Naive B cell (primary cell): ENCODE data around the gene STK10. TPM values are rescaled to one million over a fixed set of nuclear protein-coding genes. Genes with fewer than 3 reads are reported as not detected.

Experiments used
- ATAC-seq, 2 donors: fragments of 150-1000 bp; cut with Tn5 transposase; 2 replicates each; pipeline ENCODE4 v1.10.0; 2021; ENCODE audit warnings: low read depth in 2 of 2, mild to moderate bottlenecking in 2 of 2, moderate library complexity in 2 of 2
- DNase-seq: peaks from one replicate; pipeline ENCODE4 v3.0.0; 2022
- H3K27ac Mint-ChIP-seq, 6 donors: one replicate each; pipeline ENCODE4 v1.8.0; 2020 to 2022; ENCODE audit warnings: mild to moderate bottlenecking in 6 of 6, mixed read lengths in 6 of 6, moderate library complexity in 5 of 6, inconsistent platforms in 2 of 6
- H3K27me3 Mint-ChIP-seq, 3 donors: one replicate each; pipeline ENCODE4 v1.8.0; 2021 to 2022; ENCODE audit warnings: mixed read lengths in 3 of 3, mild to moderate bottlenecking in 1 of 3
- H3K36me3 Mint-ChIP-seq, 2 donors: one replicate each; pipeline ENCODE4 v1.8.0; 2020 to 2022; ENCODE audit warnings: mixed read lengths in 2 of 2, inconsistent platforms in 1 of 2, mild to moderate bottlenecking in 1 of 2
- H3K4me1 Mint-ChIP-seq, 3 donors: one replicate each; pipeline ENCODE4 v1.8.0; 2020 to 2022; ENCODE audit warnings: mixed read lengths in 3 of 3, inconsistent platforms in 1 of 3, mild to moderate bottlenecking in 1 of 3, moderate library complexity in 1 of 3
- H3K4me3 Mint-ChIP-seq, 8 donors: one replicate each; pipeline ENCODE4 v1.8.0; 2020 to 2022; ENCODE audit warnings: mild to moderate bottlenecking in 8 of 8, mixed read lengths in 8 of 8, moderate library complexity in 8 of 8, inconsistent platforms in 2 of 8
- H3K9me3 Mint-ChIP-seq, 7 donors: one replicate each; pipeline ENCODE4 v1.8.0; 2020 to 2022; ENCODE audit warnings: mixed read lengths in 7 of 7, mild to moderate bottlenecking in 5 of 7, inconsistent platforms in 2 of 7, moderate library complexity in 1 of 7
- polyA plus RNA-seq, 6 donors: library from polyadenylated mRNA; unstranded; fragments of 300-500 nt; fragmentation: Illumina TruSeq; gene quantifications; one replicate each; pipeline ENCODE4 v1.2.3, GENCODE V29; 2021; ENCODE audit warnings: low read depth in 6 of 6

STK10 gene
- polyA plus RNA-seq, 6 donors from 2014 or later, result 12.2 to 73.3 (median 36.3) TPM

DNA sequence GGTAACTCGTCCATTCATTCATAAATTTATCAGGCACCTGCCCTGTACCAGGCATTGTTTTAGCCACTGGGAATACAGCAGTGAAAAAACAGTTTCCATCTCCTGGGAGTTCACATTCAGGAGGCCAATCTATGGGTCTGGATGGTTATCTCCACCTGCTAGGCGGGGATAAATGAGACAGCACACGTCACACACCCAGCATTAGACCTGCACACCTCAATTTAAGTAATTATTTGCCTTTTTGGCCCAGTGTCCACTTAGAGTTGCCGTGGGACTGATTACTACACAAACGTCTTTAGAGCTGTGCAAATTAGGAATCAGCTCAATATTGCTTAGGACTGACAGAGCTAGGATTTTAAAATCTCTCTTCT is 46.1 kb downstream of the STK10 start:
- H3K36me3 Mint-ChIP-seq, result peaks cover 0 to 3% of the 10 kb centered on the region in 2 donors
- no peaks in the 10 kb centered on the region for H3K27me3 Mint-ChIP-seq
- H3K9me3 Mint-ChIP-seq, result no peaks in the 10 kb centered on the region
- H3K27ac Mint-ChIP-seq, result peak overlapping the region in 4 of 6 donors; percentile 53 to 65 (median 60)
- DNase-seq (no peak), ATAC-seq (no peak)
- H3K4me3 Mint-ChIP-seq, result peak overlapping the region in 1 of 8 donors; percentile 40
- H3K4me1 Mint-ChIP-seq, result peaks cover 51 to 78% (median 69%) of the 10 kb centered on the region in 3 donors

DNA sequence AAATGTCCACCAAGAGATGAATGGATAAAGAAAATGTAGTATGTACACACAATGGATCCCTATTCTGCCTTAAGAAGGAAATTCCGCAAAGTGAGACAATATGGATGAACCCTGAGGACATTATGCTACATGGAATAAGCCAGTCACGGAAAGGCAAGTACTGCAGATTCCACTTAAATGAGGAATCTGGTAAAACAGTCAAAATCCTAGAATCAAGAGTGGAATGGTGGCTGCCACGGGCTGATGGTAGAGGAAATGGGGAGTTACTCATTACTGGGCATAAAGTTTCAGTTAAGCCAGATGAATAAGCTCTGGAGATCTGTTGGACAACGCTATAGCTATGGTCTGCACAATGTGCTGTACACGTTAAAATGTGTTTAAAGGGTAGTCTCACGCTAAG is 47.2 kb downstream of the STK10 start:
- ATAC-seq, result no peak
- H3K4me3 Mint-ChIP-seq, result peak overlapping the region in 1 of 8 donors; percentile 8
- DNase-seq, result no peak
- H3K9me3 Mint-ChIP-seq, result no peaks in the 10 kb centered on the region
- H3K4me1 Mint-ChIP-seq, result peaks cover 45 to 69% (median 67%) of the 10 kb centered on the region in 3 donors
- peak overlapping the region in 5 of 6 donors; percentile 28 to 85 (median 73) for H3K27ac Mint-ChIP-seq
- no peaks in the 10 kb centered on the region for H3K27me3 Mint-ChIP-seq
- H3K36me3 Mint-ChIP-seq, result no peaks in the 10 kb centered on the region

DNA sequence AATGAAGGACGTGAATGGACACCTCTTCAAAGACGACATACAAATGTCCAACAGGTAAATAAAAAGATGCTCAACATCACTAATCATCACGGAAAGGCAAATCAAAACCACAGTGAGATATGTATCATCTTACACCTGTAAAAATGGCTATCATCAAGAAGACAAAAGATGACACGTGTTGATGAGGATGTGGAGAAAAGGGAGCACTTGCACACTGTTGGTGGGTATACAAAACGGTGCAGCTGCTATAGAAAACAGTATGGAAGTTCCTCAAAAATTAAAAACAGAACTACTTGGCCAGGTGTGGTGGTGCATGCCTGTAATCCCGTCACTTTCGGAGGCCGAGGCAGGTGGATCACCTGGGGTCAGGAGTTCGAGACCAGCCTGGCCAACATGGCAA is 47.9 kb downstream of the STK10 start:
- H3K36me3 Mint-ChIP-seq, result no peaks in the 10 kb centered on the region
- no peaks in the 10 kb centered on the region for H3K27me3 Mint-ChIP-seq
- H3K27ac Mint-ChIP-seq, result peak overlapping the region; percentile 5 to 86 (median 80)
- H3K4me1 Mint-ChIP-seq, result peaks cover 44 to 74% (median 62%) of the 10 kb centered on the region in 3 donors
- peak; percentile 60 to 61 for ATAC-seq
- H3K9me3 Mint-ChIP-seq, result no peaks in the 10 kb centered on the region
- H3K4me3 Mint-ChIP-seq, result no peak overlapping the region
- DNase-seq, result no peak

DNA sequence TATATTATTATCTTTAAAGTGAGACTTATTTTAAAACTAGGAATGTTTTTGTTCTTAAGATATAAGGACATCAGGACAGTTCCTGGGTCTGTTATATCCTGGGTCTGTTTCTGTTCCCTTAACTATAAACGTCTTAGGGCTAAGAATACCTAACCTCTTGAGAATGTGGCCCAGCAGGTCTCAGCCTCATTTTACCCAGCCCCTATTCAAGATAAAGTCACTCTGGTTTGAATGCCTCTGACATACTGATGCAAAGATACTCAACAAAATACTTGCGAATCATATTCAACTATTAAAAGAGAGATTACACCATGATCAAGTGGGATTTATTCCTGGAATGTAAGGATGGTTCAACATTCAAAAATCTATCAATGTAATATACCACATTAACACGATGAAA is 51.0 kb downstream of the STK10 start:
- Mint-ChIP-seq H3K4me1 (peaks cover 43 to 73% (median 52%) of the 10 kb centered on the region in 3 donors), H3K27ac (peak overlapping the region in 2 of 6 donors; percentile 44 to 72), H3K4me3 (no peak overlapping the region), H3K36me3 (peaks cover 8 to 10% of the 10 kb centered on the region in 2 donors), H3K9me3 (no peaks in the 10 kb centered on the region), H3K27me3 (no peaks in the 10 kb centered on the region)
- no peak for ATAC-seq
- DNase-seq, result no peak

DNA sequence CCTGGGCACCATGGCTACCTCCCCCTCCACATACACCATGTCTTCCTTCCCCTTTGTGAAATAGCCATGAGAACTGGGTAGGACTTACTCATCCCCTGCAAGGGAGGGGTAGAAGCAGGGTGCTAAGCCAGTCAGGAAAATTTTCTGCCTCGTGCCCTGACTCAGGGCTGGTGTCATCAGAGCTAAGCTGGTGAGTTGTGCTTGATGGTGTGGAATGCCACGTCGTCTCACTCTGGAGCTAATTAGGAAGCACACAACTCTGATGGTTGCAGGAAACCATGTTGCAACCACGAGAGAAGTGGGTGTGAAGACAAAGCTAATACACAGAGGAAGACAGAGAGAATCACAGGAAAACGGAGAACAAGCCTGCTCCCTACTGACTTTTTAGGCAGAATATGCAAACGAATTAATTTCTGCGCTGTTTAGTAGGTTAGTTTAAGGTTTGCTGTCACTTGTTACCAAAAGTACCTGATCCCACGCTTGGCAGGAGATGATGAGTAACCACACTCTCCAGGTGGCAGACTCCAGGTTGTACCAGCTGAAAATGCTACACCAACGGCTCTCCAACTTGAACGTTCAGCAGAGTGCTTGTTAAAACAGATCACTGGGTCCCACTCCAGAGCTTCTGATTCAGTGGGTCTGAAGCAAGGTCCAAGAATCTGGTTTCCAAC is 54.5 kb downstream of the STK10 start:
- Mint-ChIP-seq H3K4me1 (peaks cover 40 to 67% (median 42%) of the 10 kb centered on the region in 3 donors), H3K4me3 (peak overlapping the region in 1 of 8 donors; percentile 56), H3K9me3 (no peaks in the 10 kb centered on the region), H3K27me3 (no peaks in the 10 kb centered on the region), H3K27ac (peak overlapping the region in 5 of 6 donors; percentile 47 to 97 (median 60)), H3K36me3 (peaks cover 8 to 10% of the 10 kb centered on the region in 2 donors)
- DNase-seq (no peak), ATAC-seq (peak in 1 of 2 donors; percentile 25)

DNA sequence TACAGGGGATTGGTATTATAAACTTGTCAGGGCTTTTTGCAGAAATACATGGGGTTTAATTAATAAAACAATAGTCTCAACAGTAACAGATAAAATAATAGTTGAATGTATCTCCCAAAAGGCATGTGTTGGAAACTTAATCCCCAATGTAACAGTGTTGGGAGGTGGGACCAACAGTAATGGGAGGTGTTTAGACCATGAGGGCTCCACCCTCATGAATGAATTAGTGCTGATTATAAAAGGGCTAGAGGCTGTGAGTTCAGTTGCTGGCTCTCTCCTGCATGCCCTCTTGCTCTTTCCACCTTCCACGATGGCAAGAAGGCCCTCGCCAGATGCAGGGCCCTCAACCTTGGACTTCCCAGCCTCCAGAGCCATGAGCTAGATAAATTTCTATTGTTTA is 56.3 kb downstream of the STK10 start:
- Mint-ChIP-seq H3K27me3 (no peaks in the 10 kb centered on the region), H3K4me1 (peaks cover 37 to 68% (median 51%) of the 10 kb centered on the region in 3 donors), H3K9me3 (no peaks in the 10 kb centered on the region), H3K27ac (peak overlapping the region in 2 of 6 donors; percentile 29 to 51), H3K36me3 (peaks cover 8 to 10% of the 10 kb centered on the region in 2 donors), H3K4me3 (no peak overlapping the region)
- no peak for ATAC-seq
- DNase-seq, result no peak

DNA sequence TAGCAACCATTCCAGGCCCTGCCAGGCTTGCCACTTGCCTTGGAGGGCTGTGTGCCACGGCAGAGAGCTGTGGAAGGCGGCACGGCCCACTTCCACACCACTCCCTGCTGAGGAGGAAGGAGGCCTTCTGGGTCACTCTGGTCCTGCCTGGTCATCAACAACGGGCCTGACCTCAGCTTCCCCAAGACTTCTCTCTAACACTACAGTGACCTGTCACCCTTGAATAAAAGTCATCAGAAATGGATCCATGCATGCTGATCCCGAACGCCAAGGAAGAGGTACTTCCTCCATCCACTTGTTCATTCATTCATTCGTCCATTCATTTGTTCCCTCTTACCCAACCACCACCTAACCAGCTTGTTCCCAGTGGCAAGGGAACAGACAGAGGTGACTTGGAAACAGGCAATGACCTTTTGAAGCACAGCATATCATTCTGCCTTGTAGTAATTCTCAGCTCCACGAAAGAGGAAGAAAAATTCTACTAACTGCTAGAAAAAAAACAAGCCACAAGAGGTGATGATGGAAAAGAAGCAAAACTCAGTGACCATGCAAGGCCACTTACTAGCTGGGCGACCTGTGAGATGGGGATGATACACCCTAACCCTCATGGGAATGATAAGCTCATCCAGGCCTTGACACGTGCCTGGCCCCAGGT is 58.6 kb downstream of the STK10 start:
- no peak for ATAC-seq
- peak overlapping the region in 1 of 8 donors; percentile 17 for H3K4me3 Mint-ChIP-seq

DNA sequence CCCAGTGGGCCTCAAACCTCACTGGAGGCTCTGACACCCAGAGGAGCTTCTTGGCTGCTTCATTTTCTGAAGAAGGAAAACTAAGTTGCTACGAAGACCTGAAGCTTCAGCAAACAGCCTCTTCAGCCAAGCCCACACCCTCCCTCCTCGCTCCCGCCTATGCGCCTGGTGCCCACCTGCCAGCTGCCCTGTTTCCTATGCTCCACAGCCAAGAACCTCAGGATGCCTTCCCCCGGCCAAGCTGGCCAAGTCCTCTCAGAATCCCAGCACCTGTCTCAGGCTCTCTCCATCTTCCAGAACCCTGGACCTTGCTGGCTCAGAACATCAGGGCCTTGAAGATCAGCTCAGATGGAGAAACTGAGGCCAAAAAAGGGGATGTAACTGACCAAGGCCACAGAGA is 60.4 kb downstream of the STK10 start:
- Mint-ChIP-seq H3K9me3 (no peaks in the 10 kb centered on the region), H3K4me1 (peaks cover 25 to 58% (median 50%) of the 10 kb centered on the region in 3 donors), H3K36me3 (peaks cover under 1 to 15% of the 10 kb centered on the region in 2 donors), H3K4me3 (no peak overlapping the region), H3K27me3 (no peaks in the 10 kb centered on the region), H3K27ac (peak overlapping the region in 1 of 6 donors; percentile 69)
- no peak for ATAC-seq
- no peak for DNase-seq

More for the DNA sequence above, 58.6 kb downstream of the STK10 start:
- H3K27me3 Mint-ChIP-seq, result no peaks in the 10 kb centered on the region
- DNase-seq, result no peak
- H3K36me3 Mint-ChIP-seq, result peaks cover 10 to 16% of the 10 kb centered on the region in 2 donors
- peaks cover 34 to 58% (median 53%) of the 10 kb centered on the region in 3 donors for H3K4me1 Mint-ChIP-seq
- H3K27ac Mint-ChIP-seq, result peak overlapping the region in 3 of 6 donors; percentile 21 to 90 (median 30)
- H3K9me3 Mint-ChIP-seq, result no peaks in the 10 kb centered on the region

DNA sequence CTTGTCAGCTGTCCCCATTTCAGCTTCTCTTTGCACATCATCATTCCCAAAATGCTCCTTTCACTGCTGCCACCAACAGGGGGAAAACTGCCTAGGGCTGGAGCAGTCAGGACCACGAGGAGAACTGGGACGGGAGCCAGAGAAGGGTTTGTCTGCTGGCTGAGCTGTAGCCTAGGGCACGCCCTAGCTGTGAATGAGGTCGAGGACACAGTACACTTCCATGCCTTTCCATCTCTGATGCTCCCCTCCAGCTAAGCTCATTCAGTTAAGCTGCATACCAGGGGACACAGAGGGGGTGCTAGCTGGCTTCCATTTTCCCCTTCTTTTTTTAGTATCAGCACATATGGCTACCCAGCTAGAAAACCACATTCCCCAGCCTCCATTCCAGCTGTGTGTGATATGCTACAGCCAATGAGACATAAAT is 64.7 kb downstream of the STK10 start:
- no peak overlapping the region for H3K4me3 Mint-ChIP-seq
- H3K9me3 Mint-ChIP-seq, result no peaks in the 10 kb centered on the region
- H3K36me3 Mint-ChIP-seq, result peaks cover 0 to 16% of the 10 kb centered on the region in 2 donors
- no peaks in the 10 kb centered on the region for H3K27me3 Mint-ChIP-seq
- ATAC-seq (no peak), DNase-seq (no peak)
- H3K27ac Mint-ChIP-seq, result peak overlapping the region in 2 of 6 donors; percentile 32 to 50
- H3K4me1 Mint-ChIP-seq, result peaks cover 10 to 41% (median 38%) of the 10 kb centered on the region in 3 donors

DNA sequence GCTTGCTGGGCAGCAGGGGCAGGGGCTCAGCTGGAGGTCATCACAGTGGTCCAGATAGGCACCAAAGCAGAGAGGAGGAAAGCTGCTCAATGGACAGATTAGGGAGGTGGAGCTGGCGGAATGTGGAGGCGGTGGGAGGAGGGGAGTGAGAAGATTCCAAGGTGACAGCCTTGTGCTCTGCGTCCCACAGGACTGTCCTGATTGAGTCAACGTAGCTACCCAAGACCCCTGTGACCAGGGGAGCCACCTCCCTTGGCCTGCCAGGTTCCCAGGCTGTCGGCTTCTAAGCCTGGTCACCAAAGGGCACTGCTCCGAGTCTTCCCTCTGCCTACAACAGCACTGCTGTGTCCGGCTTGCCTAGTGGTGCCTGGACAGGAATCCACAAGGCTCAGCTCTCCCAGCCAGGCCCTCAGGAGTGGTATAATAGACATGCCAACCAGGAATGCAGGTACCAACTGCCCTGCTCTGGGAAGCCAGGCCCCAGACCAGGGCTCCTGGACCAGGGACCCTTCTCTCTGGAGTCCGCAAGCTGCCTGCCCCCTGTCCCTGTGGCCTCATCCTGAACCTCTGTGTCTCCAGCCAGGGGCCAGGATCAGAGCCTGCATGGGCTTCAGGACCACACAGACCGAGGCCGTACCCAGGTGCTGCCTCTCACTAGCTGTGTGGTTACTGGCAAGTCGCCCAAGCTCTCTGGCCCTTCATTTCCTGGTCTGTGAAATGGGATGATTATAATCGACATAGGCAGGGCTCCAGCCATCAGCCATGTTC is 67.9 kb downstream of the STK10 start:
- H3K27me3 Mint-ChIP-seq, result no peaks in the 10 kb centered on the region
- peaks cover 20 to 46% (median 44%) of the 10 kb centered on the region in 3 donors for H3K4me1 Mint-ChIP-seq
- H3K27ac Mint-ChIP-seq, result peak overlapping the region in 5 of 6 donors; percentile 5 to 70 (median 54)
- DNase-seq (no peak), ATAC-seq (no peak)
- no peaks in the 10 kb centered on the region for H3K9me3 Mint-ChIP-seq
- peaks cover under 1 to 15% of the 10 kb centered on the region in 2 donors for H3K36me3 Mint-ChIP-seq
- H3K4me3 Mint-ChIP-seq, result no peak overlapping the region

DNA sequence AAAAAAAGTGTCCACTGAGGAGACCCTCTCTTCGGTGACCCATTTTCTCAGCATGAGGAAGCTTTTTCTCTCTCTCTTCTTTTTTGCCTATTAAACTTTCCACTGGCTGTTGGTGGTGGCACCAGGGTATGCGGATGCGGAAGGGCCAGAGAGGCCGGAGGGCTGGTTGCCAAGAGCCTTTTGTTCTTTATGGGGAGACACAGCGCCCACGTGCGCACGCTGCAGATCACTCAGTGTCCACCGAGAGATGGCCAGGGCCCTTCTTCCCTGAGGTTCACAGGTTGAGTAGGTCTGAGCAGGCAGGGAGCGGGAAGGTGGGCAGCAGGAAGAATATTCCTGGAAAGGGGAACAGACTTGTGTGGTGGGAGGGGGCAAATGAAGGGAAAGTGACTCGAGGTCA is 69.1 kb downstream of the STK10 start:
- ATAC-seq, result no peak

DNA sequence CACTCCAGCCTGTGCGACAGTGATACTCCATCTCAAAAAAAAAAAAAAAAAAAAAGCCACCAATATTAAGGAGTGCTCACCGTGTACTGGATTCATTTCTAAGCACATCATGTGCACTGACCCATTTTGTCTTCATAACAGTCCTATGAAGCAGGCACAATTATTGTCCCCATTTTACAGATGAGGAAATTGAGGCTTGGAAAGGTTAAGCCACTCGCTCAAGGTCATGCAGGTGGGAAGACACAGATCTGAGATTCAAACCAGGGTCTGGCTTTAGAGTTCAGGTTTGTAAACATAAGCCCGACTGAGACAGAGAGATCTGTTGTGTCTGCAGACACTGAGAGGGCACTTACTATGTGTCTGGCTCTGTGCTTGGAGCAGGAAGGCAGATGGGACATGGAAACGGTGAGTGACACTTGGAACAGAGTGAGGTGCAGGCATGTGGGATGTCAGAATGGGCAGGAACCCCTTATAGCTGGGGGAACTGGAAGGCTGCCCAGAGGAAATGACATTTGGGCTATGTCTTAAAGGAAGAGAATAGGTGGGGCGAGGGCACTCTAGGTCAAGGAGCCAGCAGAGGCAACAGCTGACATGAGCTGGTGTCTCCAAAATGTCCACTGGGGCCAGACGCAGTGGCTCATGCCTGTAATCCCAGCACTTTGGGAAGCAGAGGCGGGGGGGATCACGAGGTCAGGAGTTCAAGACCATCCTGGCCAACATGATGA is 69.9 kb downstream of the STK10 start:
- Mint-ChIP-seq H3K27ac (peak overlapping the region in 5 of 6 donors; percentile 61 to 93 (median 90)), H3K27me3 (no peaks in the 10 kb centered on the region), H3K4me3 (peak overlapping the region in 1 of 8 donors; percentile 29), H3K36me3 (peaks cover 8 to 10% of the 10 kb centered on the region in 2 donors), H3K4me1 (peaks cover 29 to 49% (median 42%) of the 10 kb centered on the region in 3 donors), H3K9me3 (peaks cover 0 to 4% (median 0%) of the 10 kb centered on the region in 7 donors)
- DNase-seq (no peak), ATAC-seq (no peak)

More for the DNA sequence above, 69.1 kb downstream of the STK10 start:
- H3K27ac Mint-ChIP-seq, result peak overlapping the region in 5 of 6 donors; percentile 3 to 82 (median 61)
- H3K27me3 Mint-ChIP-seq, result no peaks in the 10 kb centered on the region
- H3K4me1 Mint-ChIP-seq, result peaks cover 24 to 49% (median 42%) of the 10 kb centered on the region in 3 donors
- DNase-seq, result no peak
- peaks cover 0 to 4% (median 0%) of the 10 kb centered on the region in 7 donors for H3K9me3 Mint-ChIP-seq
- H3K4me3 Mint-ChIP-seq, result peak overlapping the region in 1 of 8 donors; percentile 29
- H3K36me3 Mint-ChIP-seq, result peaks cover 8 to 10% of the 10 kb centered on the region in 2 donors
